Measurements from ENCODE around the gene IQGAP2. TPM values are rescaled to one million over a fixed set of nuclear protein-coding genes. Genes with fewer than 3 reads are reported as not detected.

The IQGAP2 gene
- total and polyA plus RNA-seq, 3 donors from 2014 or later = 33.5 to 78.6 (median 60.2) TPM

DNA sequence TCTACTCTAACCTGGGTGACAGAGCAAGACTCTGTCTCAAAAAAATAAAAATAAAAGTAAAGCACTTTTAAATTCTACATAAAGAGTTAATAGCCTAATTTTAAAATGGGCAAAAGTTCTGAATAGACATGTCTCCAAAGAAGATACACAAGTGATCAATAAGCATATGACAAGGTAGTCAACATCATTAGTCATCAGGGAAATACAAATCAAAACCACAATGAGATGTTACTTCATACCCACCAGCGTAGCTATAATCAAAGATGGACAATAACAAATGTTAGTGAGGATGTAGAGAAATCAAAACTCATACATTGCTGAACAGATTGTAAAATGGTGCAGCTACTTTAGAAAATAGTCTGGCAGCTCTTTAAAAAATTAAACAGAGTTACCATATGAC, 64.1 kb downstream of the IQGAP2 start:
- intact Hi-C loops (cut with DNase I; ENCODE audit: low total_unique reads) = no loop called here
- H3K27me3 ChIP-seq = no peaks in the 10 kb centered on the region
- H3K27ac ChIP-seq = no peak overlapping the region
- 96 to 97% methylated on average over 1 of the region's 1 CpG for WGBS, 2 donors
- DNase-seq = no peak
- no peaks in the 10 kb centered on the region for H3K36me3 ChIP-seq (ENCODE audit: low read depth, missing control alignments)
- no peak overlapping the region for H3K4me3 ChIP-seq
- H3K9me3 ChIP-seq = no peaks in the 10 kb centered on the region
- no peaks in the 10 kb centered on the region for H3K4me1 ChIP-seq
- TF ChIP-seq CTCF (IDR thresholded peaks at IDR 0.05) (no peak), POLR2A (IDR thresholded peaks at IDR 0.05) (no peak)

GRCh38 chr5:76468635-76469425, 65.7 kb downstream of the IQGAP2 start:
- no peak overlapping the region for H3K4me3 ChIP-seq
- H3K27ac ChIP-seq = no peak overlapping the region
- H3K27me3 ChIP-seq = no peaks in the 10 kb centered on the region
- H3K4me1 ChIP-seq = no peaks in the 10 kb centered on the region
- TF ChIP-seq CTCF (IDR thresholded peaks at IDR 0.05) (no peak), POLR2A (IDR thresholded peaks at IDR 0.05) (no peak)
- H3K36me3 ChIP-seq (ENCODE audit: low read depth, missing control alignments) = no peaks in the 10 kb centered on the region
- no peaks in the 10 kb centered on the region for H3K9me3 ChIP-seq
- 89 to 92% methylated on average over 12 of the region's 12 CpGs for WGBS, 2 donors
- DNase-seq = no peak
- intact Hi-C loops (cut with DNase I; ENCODE audit: low total_unique reads) = no loop called here

GRCh38 chr5:76469656-76470290, 66.7 kb downstream of the IQGAP2 start:
- no peak for DNase-seq
- Histone ChIP-seq H3K4me3 (no peak overlapping the region), H3K27ac (no peak overlapping the region), H3K9me3 (no peaks in the 10 kb centered on the region), H3K27me3 (no peaks in the 10 kb centered on the region), H3K4me1 (no peaks in the 10 kb centered on the region), H3K36me3 (ENCODE audit: low read depth, missing control alignments) (no peaks in the 10 kb centered on the region)
- WGBS, 2 donors = 89 to 100% methylated on average over 3 of the region's 3 CpGs
- intact Hi-C loops (cut with DNase I; ENCODE audit: low total_unique reads) = no loop called here
- TF ChIP-seq POLR2A (IDR thresholded peaks at IDR 0.05) (no peak), CTCF (IDR thresholded peaks at IDR 0.05) (no peak)

GRCh38 chr5:76470976-76471375, 67.9 kb downstream of the IQGAP2 start:
- TF ChIP-seq CTCF (IDR thresholded peaks at IDR 0.05) = no peak
- TF ChIP-seq POLR2A (IDR thresholded peaks at IDR 0.05) = no peak
- Histone ChIP-seq H3K27me3 (no peaks in the 10 kb centered on the region), H3K36me3 (ENCODE audit: low read depth, missing control alignments) (no peaks in the 10 kb centered on the region), H3K4me1 (no peaks in the 10 kb centered on the region), H3K9me3 (no peaks in the 10 kb centered on the region), H3K27ac (no peak overlapping the region), H3K4me3 (no peak overlapping the region)
- intact Hi-C loops (cut with DNase I; ENCODE audit: low total_unique reads) = no loop called here
- no peak for DNase-seq
- WGBS, 2 donors = 65 to 67% methylated on average over 3 of the region's 3 CpGs

Measured in testis (tissue), 3 donors.